Measurements from ENCODE around the gene HOXA10.

The HOXA10 gene

GRCh38 chr7:27128034-27128433, 46.1 kb downstream of the HOXA10 start:
- no peak for FAIRE-seq

GRCh38 chr7:27126596-27127327, 47.4 kb downstream of the HOXA10 start:
- no peak for FAIRE-seq

GRCh38 chr7:27125986-27126394, 48.1 kb downstream of the HOXA10 start:
- FAIRE-seq: no peak

GRCh38 chr7:27124902-27125689, 49.0 kb downstream of the HOXA10 start:
- no peak for FAIRE-seq

GRCh38 chr7:27124096-27124901, 49.8 kb downstream of the HOXA10 start:
- FAIRE-seq: no peak

GRCh38 chr7:27123477-27124053, 50.6 kb downstream of the HOXA10 start:
- FAIRE-seq: no peak

- no peak for FAIRE-seq
These were observed 51.1 kb downstream of the HOXA10 start for GRCh38 chr7:27123007-27123476.

GRCh38 chr7:27122077-27122910, 51.8 kb downstream of the HOXA10 start:
- no peak for FAIRE-seq

GRCh38 chr7:27121684-27122076, 52.4 kb downstream of the HOXA10 start:
- FAIRE-seq: no peak

All from colon (tissue), 2 donors.